ENCODE data around the gene TLE3. TPM values are rescaled to one million over a fixed set of nuclear protein-coding genes. Genes with fewer than 3 reads are reported as not detected.

TLE3 gene
- polyA plus RNA-seq, 3 donors = 12.8 to 117 (median 23.6) TPM

DNA sequence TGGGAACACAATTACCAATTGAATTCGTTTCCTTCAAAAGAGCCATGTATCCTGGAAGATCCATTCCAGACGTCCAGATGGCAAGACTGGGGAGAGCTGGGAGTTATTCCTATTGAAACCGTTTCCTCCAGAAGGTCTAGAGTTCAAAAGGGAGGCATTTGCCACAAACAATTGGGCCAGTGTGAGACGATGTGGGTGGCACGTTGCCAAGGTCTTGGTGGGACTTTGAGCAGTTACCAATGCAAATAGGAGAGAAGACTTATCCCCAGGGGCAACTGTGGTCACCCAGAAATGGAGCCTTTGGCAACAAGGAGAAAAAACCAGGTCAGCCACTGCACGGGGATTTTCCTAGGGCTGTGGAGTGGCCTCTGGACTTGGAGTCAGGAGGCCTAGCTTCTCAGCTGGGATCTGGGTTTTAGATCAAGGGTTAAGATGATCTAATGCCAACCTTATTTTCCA is 29.6 kb upstream of the TLE3 start:
- H2AFZ ChIP-seq (ENCODE audit: insufficient read depth, low read depth, low read length, poor library complexity, severe bottlenecking) = no peak overlapping the region
- Mint-ChIP-seq H3K9me3 (peaks cover 0 to 4% (median 0%) of the 10 kb centered on the region in 7 donors), H3K27ac (no peak overlapping the region), H3K4me1 (peaks cover 16% of the 10 kb centered on the region), H3K27me3 (ENCODE audit: low read depth in 3 of 3) (peaks cover 9 to 12% (median 11%) of the 10 kb centered on the region in 3 donors), H3K36me3 (peaks cover 0 to 3% of the 10 kb centered on the region in 2 donors), H3K4me3 (no peak overlapping the region)
- no peak for TF ChIP-seq CTCF (IDR thresholded peaks at IDR 0.05)
- H3K4me3 ChIP-seq (replicated peaks in 1 of 3; ENCODE audit: low read depth in 2 of 3, low read length in 3 of 3) = no peak overlapping the region
- intact Hi-C loops (cut with micrococcal nuclease) = no loop called here
- no peak overlapping the region for H3K27ac ChIP-seq (ENCODE audit: low read depth in 1 of 2, low read length in 2 of 2)
- H3K27me3 ChIP-seq (ENCODE audit: control insufficient read depth in 2 of 2, insufficient read depth in 2 of 2, low read length in 2 of 2) = no peaks in the 10 kb centered on the region
- peaks cover 0 to 4% of the 10 kb centered on the region in 2 donors for H3K4me1 ChIP-seq (ENCODE audit: control insufficient read depth in 1 of 2, insufficient read depth in 2 of 2, low read length in 2 of 2)
- no peak overlapping the region for H3K4me2 ChIP-seq (replicated peaks; ENCODE audit: extremely low read depth, low read length, poor library complexity, severe bottlenecking)
- H3K79me2 ChIP-seq (ENCODE audit: insufficient read depth, low read length) = no peaks in the 10 kb centered on the region
- no peaks in the 10 kb centered on the region for H3K36me3 ChIP-seq (replicated peaks in 1 of 2; ENCODE audit: control insufficient read depth in 1 of 2, insufficient read depth in 2 of 2, low read length in 2 of 2)
- 75% methylated on average over 5 of the region's 6 CpGs for WGBS (ENCODE audit: insufficient coverage)
- no peaks in the 10 kb centered on the region for H4K20me1 ChIP-seq (ENCODE audit: insufficient read depth, low read length)
- H3K9ac ChIP-seq (ENCODE audit: insufficient read depth, low read length, poor library complexity, severe bottlenecking) = no peak overlapping the region
- no peaks in the 10 kb centered on the region for H3K9me3 ChIP-seq (replicated peaks in 1 of 2; ENCODE audit: control insufficient read depth in 1 of 2, insufficient read depth in 1 of 2, low read length in 2 of 2)
- no peak for DNase-seq

DNA sequence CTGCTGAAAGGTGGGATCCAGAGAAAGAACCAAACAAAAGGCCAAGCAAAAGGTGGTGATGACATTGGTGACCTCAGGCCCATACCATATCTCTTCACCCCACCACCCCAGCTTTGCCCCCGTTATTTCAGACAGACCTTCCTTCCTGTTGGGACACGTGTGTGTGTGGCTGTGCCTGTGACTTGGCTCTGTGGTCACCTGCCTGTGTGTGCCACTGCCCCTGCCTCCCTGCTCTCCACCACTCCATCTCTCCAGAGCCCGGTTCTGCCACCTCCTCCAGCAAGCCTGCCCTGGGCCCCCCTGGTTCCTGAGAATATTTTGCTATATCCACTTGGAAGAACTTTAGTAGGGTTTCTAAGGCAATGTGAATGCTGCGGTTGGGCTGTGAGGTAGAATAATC is 28.6 kb upstream of the TLE3 start:
- intact Hi-C loops (cut with micrococcal nuclease) = no loop called here
- no peak overlapping the region for H3K4me2 ChIP-seq (replicated peaks; ENCODE audit: extremely low read depth, low read length, poor library complexity, severe bottlenecking)

More for the DNA sequence above, 28.6 kb upstream of the TLE3 start:
- no peaks in the 10 kb centered on the region for H3K79me2 ChIP-seq (ENCODE audit: insufficient read depth, low read length)
- H3K27ac ChIP-seq (ENCODE audit: low read depth in 1 of 2, low read length in 2 of 2) = no peak overlapping the region
- no peak for DNase-seq
- Mint-ChIP-seq H3K9me3 (peaks cover 0 to 3% (median 0%) of the 10 kb centered on the region in 7 donors), H3K36me3 (peaks cover 0 to 3% of the 10 kb centered on the region in 2 donors), H3K27ac (no peak overlapping the region), H3K4me3 (no peak overlapping the region), H3K27me3 (ENCODE audit: low read depth in 3 of 3) (peaks cover 9 to 12% (median 11%) of the 10 kb centered on the region in 3 donors), H3K4me1 (peaks cover 16% of the 10 kb centered on the region)
- H3K9me3 ChIP-seq (replicated peaks in 1 of 2; ENCODE audit: control insufficient read depth in 1 of 2, insufficient read depth in 1 of 2, low read length in 2 of 2) = no peaks in the 10 kb centered on the region
- no peak overlapping the region for H2AFZ ChIP-seq (ENCODE audit: insufficient read depth, low read depth, low read length, poor library complexity, severe bottlenecking)
- H3K9ac ChIP-seq (ENCODE audit: insufficient read depth, low read length, poor library complexity, severe bottlenecking) = no peak overlapping the region
- H3K4me1 ChIP-seq (ENCODE audit: control insufficient read depth in 1 of 2, insufficient read depth in 2 of 2, low read length in 2 of 2) = peaks cover 0 to 4% of the 10 kb centered on the region in 2 donors
- no CpG with 5 or more reads among the region's 4 CpGs for WGBS (ENCODE audit: insufficient coverage)
- no peak for TF ChIP-seq CTCF (IDR thresholded peaks at IDR 0.05)
- no peak overlapping the region for H3K4me3 ChIP-seq (replicated peaks in 1 of 3; ENCODE audit: low read depth in 2 of 3, low read length in 3 of 3)
- no peaks in the 10 kb centered on the region for H3K36me3 ChIP-seq (replicated peaks in 1 of 2; ENCODE audit: control insufficient read depth in 1 of 2, insufficient read depth in 2 of 2, low read length in 2 of 2)
- H3K27me3 ChIP-seq (ENCODE audit: control insufficient read depth in 2 of 2, insufficient read depth in 2 of 2, low read length in 2 of 2) = no peaks in the 10 kb centered on the region
- no peaks in the 10 kb centered on the region for H4K20me1 ChIP-seq (ENCODE audit: insufficient read depth, low read length)
